GM23338 (cell line): ENCODE measurements around the gene RAD51AP2. TPM values are rescaled to one million over a fixed set of nuclear protein-coding genes. Genes with fewer than 3 reads are reported as not detected.

ENCODE experiments used
- ATAC-seq: fragments of 200-7000 bp; cut with Tn5 transposase; 3 replicates; pipeline ENCODE4 v1.9.1; 2020
- DNase-seq: peaks from one replicate; pipeline ENCODE4 v3.0.0-alpha.2; 2015; ENCODE audit warnings: low spot score
- H2AFZ ChIP-seq: fragments of 200-600 bp; sonication (generic); 2 replicates; pipeline ENCODE4 v1.8.0; 2016; ENCODE audit warnings: antibody characterized with exemption, mild to moderate bottlenecking, moderate library complexity
- H3F3A ChIP-seq: fragments of 200-600 bp; sonication (generic); replicated peaks from 2 replicates; pipeline ENCODE4 v1.8.0; 2017; ENCODE audit warnings: antibody characterized with exemption, mixed run types, low read depth
- H3K27ac ChIP-seq: fragments of 200-600 bp; sonication (generic); 2 replicates; pipeline ENCODE4 v1.6.1; 2016; ENCODE audit warnings: low read depth
- H3K27me3 ChIP-seq: fragments of 200-600 bp; sonication (generic); 2 replicates; pipeline ENCODE4 v1.8.0; 2016; ENCODE audit warnings: mild to moderate bottlenecking, mixed run types, moderate library complexity; ENCODE audit not compliant: insufficient read depth
- H3K36me3 ChIP-seq: fragments of 200-600 bp; sonication (generic); 2 replicates; pipeline ENCODE4 v1.8.0; 2016; ENCODE audit warnings: mild to moderate bottlenecking; ENCODE audit not compliant: insufficient read depth
- H3K4me1 ChIP-seq: fragments of 200-600 bp; sonication (generic); 2 replicates; pipeline ENCODE4 v1.8.0; 2016; ENCODE audit warnings: mild to moderate bottlenecking, moderate library complexity; ENCODE audit not compliant: insufficient read depth
- H3K4me2 ChIP-seq: fragments of 200-600 bp; sonication (generic); 2 replicates; pipeline ENCODE4 v1.7.1; 2017; ENCODE audit warnings: mixed run types
- H3K4me3 ChIP-seq: fragments of 200-600 bp; sonication (generic); 2 replicates; pipeline ENCODE4 v1.6.1; 2016; ENCODE audit warnings: mixed run types
- H3K79me2 ChIP-seq: fragments of 200-600 bp; sonication (generic); replicated peaks from 2 replicates; pipeline ENCODE4 v1.8.0; 2017; ENCODE audit warnings: mild to moderate bottlenecking; ENCODE audit not compliant: insufficient read depth
- H3K9me2 ChIP-seq: fragments of 200-600 bp; sonication (generic); 2 replicates; pipeline ENCODE4 v1.8.0; 2017; ENCODE audit not compliant: insufficient read depth
- H4K20me1 ChIP-seq: fragments of 200-600 bp; sonication (generic); replicated peaks from 2 replicates; pipeline ENCODE4 v1.8.0; 2017; ENCODE audit warnings: mild to moderate bottlenecking; ENCODE audit not compliant: insufficient read depth
- H3K27ac Mint-ChIP-seq: 2 replicates; pipeline ENCODE4 v1.8.0; 2020; ENCODE audit warnings: inconsistent platforms, mild to moderate bottlenecking, moderate library complexity, mixed read lengths
- H3K27me3 Mint-ChIP-seq: 3 replicates; pipeline ENCODE4 v1.8.0; 2022; ENCODE audit warnings: low read depth, mild to moderate bottlenecking, moderate library complexity, mixed read lengths, inconsistent platforms; ENCODE audit not compliant: insufficient read depth, poor library complexity
- H3K36me3 Mint-ChIP-seq: 3 replicates; pipeline ENCODE4 v1.8.0; 2021; ENCODE audit warnings: low read depth, mild to moderate bottlenecking, inconsistent platforms, moderate library complexity, mixed read lengths
- H3K4me1 Mint-ChIP-seq: 3 replicates; pipeline ENCODE4 v1.8.0; 2020; ENCODE audit warnings: mild to moderate bottlenecking, inconsistent platforms, mixed read lengths
- H3K4me3 Mint-ChIP-seq: 3 replicates; pipeline ENCODE4 v1.8.0; 2021; ENCODE audit warnings: moderate library complexity, mild to moderate bottlenecking, inconsistent platforms, mixed read lengths
- H3K9me3 Mint-ChIP-seq: 3 replicates; pipeline ENCODE4 v1.8.0; 2020; ENCODE audit warnings: moderate library complexity, mild to moderate bottlenecking, inconsistent platforms, mixed read lengths
- EZH2phosphoT487 ChIP-seq: fragments of 200-600 bp; sonication (generic); IDR thresholded peaks from one replicate; pipeline ENCODE4 v1.8.1; 2018; ENCODE audit warnings: antibody characterized with exemption; ENCODE audit not compliant: unreplicated experiment
- POLR2AphosphoS5 ChIP-seq: IDR thresholded peaks from 2 replicates; pipeline ENCODE4 v1.6.1; 2016; ENCODE audit warnings: antibody characterized with exemption, low read depth
- ZNF114 ChIP-seq: fragments of 250-450 bp; sonication (Bioruptor Pico); IDR thresholded peaks from 2 replicates; pipeline ENCODE4 v1.5.0; 2020; ENCODE audit warnings: mild to moderate bottlenecking, moderate library complexity
- polyA plus RNA-seq: library from polyadenylated mRNA; unstranded; fragments of >200 nt; fragmentation: Nextera tagmentation; extraction: Ambion mirVana; gene quantifications from 2 replicates; pipeline ENCODE4 v1.2.1, GENCODE V29; 2016
- total RNA-seq: library from RNA; depleted of rRNA; stranded (reverse); fragments of >200 nt; shearing (Covaris generic); gene quantifications from 2 replicates; pipeline ENCODE4 v1.2.3, GENCODE V29; 2014
- TF ChIP-seq, protein P1 (sequence below): fragments of 250-450 bp; sonication (Bioruptor Pico); IDR thresholded peaks from 2 replicates; pipeline ENCODE4 v1.5.0; 2020; ENCODE audit warnings: mild to moderate bottlenecking, moderate library complexity
- TF ChIP-seq, protein P2 (sequence below), 2 experiments: fragments of 200-600 bp in 1 of 2; sonication (generic) in 1 of 2; conservative IDR thresholded peaks; 2 replicates each; pipeline versions ENCODE4 v1.5.1 to v1.6.1; 2016 to 2017; ENCODE audit warnings: antibody characterized with exemption in 2 of 2, low read depth in 2 of 2, mild to moderate bottlenecking in 2 of 2, moderate library complexity in 1 of 2
- TF ChIP-seq, protein P3 (sequence below): IDR thresholded peaks from 2 replicates; pipeline ENCODE4 v1.6.1; 2016; ENCODE audit warnings: antibody characterized with exemption
- TF ChIP-seq, protein P4 (sequence below): IDR thresholded peaks from one replicate; pipeline ENCODE4 v1.6.1; 2018; ENCODE audit warnings: antibody characterized with exemption; ENCODE audit not compliant: unreplicated experiment

The RAD51AP2 gene
- total and polyA plus RNA-seq, 2 experiments from 2014 or later, result 0.16 to 0.38 TPM

DNA sequence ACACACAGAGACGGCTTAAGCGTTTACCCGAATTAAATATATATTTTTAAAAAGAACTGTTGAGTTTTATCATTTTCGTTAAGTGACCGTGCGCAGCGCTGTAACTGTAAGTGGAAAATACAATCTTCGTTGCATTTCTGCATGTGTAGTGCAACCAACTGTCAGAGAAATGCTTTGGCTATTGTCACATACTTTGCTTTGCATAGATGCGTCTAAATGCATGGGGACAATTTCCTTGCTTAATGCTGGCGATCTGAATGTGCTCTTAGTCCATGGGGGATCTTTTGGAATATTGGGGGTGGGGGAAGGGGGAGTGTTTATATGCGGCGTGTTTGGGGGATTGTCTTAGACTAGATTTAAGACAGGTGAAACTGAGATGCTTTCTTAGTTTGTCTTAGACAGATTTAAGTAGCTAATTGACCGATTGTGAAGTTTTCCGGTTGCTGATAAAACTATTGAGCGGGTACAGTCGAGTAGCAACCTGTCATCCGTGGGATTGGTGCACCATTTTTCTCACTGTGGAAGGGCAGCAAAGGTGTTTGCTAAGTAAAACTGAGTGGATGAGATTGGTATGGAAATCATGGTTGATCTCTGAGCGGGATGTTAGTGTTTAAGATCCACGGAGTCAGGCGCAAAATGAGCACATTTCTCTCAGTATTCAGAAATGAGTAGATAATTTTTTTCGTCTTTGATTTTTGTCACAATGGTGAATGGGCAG lies 22.7 kb upstream of the RAD51AP2 start (continued):
- TF ChIP-seq, protein P1, sequence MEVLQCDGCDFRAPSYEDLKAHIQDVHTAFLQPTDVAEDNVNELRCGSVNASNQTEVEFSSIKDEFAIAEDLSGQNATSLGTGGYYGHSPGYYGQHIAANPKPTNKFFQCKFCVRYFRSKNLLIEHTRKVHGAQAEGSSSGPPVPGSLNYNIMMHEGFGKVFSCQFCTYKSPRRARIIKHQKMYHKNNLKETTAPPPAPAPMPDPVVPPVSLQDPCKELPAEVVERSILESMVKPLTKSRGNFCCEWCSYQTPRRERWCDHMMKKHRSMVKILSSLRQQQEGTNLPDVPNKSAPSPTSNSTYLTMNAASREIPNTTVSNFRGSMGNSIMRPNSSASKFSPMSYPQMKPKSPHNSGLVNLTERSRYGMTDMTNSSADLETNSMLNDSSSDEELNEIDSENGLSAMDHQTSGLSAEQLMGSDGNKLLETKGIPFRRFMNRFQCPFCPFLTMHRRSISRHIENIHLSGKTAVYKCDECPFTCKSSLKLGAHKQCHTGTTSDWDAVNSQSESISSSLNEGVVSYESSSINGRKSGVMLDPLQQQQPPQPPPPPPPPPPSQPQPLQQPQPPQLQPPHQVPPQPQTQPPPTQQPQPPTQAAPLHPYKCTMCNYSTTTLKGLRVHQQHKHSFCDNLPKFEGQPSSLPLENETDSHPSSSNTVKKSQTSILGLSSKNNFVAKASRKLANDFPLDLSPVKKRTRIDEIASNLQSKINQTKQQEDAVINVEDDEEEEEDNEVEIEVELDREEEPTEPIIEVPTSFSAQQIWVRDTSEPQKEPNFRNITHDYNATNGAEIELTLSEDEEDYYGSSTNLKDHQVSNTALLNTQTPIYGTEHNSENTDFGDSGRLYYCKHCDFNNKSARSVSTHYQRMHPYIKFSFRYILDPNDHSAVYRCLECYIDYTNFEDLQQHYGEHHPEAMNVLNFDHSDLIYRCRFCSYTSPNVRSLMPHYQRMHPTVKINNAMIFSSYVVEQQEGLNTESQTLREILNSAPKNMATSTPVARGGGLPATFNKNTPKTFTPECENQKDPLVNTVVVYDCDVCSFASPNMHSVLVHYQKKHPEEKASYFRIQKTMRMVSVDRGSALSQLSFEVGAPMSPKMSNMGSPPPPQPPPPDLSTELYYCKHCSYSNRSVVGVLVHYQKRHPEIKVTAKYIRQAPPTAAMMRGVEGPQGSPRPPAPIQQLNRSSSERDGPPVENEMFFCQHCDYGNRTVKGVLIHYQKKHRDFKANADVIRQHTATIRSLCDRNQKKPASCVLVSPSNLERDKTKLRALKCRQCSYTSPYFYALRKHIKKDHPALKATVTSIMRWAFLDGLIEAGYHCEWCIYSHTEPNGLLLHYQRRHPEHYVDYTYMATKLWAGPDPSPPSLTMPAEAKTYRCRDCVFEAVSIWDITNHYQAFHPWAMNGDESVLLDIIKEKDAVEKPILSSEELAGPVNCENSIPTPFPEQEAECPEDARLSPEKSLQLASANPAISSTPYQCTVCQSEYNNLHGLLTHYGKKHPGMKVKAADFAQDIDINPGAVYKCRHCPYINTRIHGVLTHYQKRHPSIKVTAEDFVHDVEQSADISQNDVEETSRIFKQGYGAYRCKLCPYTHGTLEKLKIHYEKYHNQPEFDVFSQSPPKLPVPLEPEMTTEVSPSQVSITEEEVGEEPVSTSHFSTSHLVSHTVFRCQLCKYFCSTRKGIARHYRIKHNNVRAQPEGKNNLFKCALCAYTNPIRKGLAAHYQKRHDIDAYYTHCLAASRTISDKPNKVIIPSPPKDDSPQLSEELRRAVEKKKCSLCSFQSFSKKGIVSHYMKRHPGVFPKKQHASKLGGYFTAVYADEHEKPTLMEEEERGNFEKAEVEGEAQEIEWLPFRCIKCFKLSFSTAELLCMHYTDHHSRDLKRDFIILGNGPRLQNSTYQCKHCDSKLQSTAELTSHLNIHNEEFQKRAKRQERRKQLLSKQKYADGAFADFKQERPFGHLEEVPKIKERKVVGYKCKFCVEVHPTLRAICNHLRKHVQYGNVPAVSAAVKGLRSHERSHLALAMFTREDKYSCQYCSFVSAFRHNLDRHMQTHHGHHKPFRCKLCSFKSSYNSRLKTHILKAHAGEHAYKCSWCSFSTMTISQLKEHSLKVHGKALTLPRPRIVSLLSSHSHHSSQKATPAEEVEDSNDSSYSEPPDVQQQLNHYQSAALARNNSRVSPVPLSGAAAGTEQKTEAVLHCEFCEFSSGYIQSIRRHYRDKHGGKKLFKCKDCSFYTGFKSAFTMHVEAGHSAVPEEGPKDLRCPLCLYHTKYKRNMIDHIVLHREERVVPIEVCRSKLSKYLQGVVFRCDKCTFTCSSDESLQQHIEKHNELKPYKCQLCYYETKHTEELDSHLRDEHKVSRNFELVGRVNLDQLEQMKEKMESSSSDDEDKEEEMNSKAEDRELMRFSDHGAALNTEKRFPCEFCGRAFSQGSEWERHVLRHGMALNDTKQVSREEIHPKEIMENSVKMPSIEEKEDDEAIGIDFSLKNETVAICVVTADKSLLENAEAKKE (CRISPR knock-in tag), result no peak
- TF ChIP-seq ZNF114 (no peak), POLR2AphosphoS5 (no peak; the same call in 1 of the 2 replicates)
- TF ChIP-seq, protein P2, sequence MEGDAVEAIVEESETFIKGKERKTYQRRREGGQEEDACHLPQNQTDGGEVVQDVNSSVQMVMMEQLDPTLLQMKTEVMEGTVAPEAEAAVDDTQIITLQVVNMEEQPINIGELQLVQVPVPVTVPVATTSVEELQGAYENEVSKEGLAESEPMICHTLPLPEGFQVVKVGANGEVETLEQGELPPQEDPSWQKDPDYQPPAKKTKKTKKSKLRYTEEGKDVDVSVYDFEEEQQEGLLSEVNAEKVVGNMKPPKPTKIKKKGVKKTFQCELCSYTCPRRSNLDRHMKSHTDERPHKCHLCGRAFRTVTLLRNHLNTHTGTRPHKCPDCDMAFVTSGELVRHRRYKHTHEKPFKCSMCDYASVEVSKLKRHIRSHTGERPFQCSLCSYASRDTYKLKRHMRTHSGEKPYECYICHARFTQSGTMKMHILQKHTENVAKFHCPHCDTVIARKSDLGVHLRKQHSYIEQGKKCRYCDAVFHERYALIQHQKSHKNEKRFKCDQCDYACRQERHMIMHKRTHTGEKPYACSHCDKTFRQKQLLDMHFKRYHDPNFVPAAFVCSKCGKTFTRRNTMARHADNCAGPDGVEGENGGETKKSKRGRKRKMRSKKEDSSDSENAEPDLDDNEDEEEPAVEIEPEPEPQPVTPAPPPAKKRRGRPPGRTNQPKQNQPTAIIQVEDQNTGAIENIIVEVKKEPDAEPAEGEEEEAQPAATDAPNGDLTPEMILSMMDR (conservative IDR thresholded peaks at IDR 0.05; ENCODE audit: low read depth in 2 of 2), result no peak

DNA sequence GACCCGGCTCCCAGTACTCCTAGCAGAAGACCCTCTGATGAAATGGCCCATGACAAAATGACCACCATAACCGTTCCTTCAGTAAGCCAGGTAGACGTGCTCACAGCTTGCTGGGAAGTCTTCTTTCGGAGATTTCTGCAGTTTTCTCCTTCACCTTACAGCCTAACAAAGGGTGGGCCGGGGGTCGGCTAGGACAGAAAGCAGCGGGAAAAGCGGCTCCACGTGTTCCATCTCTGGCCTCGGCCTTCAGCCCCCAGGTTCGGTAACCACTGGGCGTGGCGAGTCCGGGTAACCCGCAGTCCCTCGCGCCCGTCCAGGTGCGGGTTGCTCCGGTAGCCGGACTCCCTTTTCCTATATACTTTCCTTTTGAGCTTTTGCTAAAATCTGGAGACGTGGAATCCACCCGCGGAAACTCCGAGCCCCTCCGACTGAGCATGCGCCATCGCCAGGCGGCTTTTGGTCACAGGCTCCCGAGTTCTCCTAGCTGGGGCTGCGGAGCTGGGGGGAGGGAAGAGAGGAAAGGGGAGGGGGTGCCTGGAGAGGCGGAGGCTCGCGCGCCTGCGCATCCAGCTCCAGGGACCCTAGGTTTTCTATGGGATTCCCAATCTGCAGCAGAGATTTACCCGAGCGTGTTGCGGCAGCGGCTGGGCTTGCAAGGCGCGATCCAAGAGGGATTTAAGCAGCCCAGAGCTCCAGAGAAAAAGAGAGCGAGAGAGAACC lies 22.0 kb upstream of the RAD51AP2 start, which contains the start of gene VSNL1:
Gene VSNL1 (plus strand): TSS at position 604 of the 720 bp plus-strand sequence. CDS start 51,379 bp downstream, outside the sequence.
- H3K27ac ChIP-seq, result peak within 1 kb of the TSS; percentile 93
- H3K36me3 ChIP-seq, result no peaks in the 10 kb centered on the region
- H3K9me2 ChIP-seq, result no peaks in the 10 kb centered on the region
- H3K27me3 ChIP-seq, result peaks cover 13% of the 10 kb centered on the region
- H3K4me1 ChIP-seq, result peaks cover 28% of the 10 kb centered on the region
- peak; percentile 63 for ATAC-seq
- Mint-ChIP-seq H3K4me3 (peak within 1 kb of the TSS; percentile 93), H3K9me3 (no peaks in the 10 kb centered on the region; the same call in 2 of the 3 replicates), H3K36me3 (no peaks in the 10 kb centered on the region), H3K27me3 (peaks cover 16% of the 10 kb centered on the region), H3K27ac (peak within 1 kb of the TSS; percentile 97), H3K4me1 (peaks cover 31% of the 10 kb centered on the region)
- H3K79me2 ChIP-seq, result peaks cover 34% of the 10 kb centered on the region
- peak within 1 kb of the TSS; percentile 82 for H3K4me3 ChIP-seq
- no peaks in the 10 kb centered on the region for H4K20me1 ChIP-seq
- H2AFZ ChIP-seq, result no peak within 1 kb of the TSS
- peak within 1 kb of the TSS; percentile 82 for H3K4me2 ChIP-seq
- DNase-seq, result peak; percentile 96
- peaks cover 13% of the 10 kb centered on the region for H3F3A ChIP-seq
- TF ChIP-seq, protein P3, sequence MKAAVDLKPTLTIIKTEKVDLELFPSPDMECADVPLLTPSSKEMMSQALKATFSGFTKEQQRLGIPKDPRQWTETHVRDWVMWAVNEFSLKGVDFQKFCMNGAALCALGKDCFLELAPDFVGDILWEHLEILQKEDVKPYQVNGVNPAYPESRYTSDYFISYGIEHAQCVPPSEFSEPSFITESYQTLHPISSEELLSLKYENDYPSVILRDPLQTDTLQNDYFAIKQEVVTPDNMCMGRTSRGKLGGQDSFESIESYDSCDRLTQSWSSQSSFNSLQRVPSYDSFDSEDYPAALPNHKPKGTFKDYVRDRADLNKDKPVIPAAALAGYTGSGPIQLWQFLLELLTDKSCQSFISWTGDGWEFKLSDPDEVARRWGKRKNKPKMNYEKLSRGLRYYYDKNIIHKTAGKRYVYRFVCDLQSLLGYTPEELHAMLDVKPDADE, result no peak
- TF ChIP-seq, protein P2 (conservative IDR thresholded peaks at IDR 0.05; ENCODE audit: low read depth in 2 of 2), result 0 out of 4 replicates have a peak, but pooled peaks of 1 of the 2 experiments have one; percentile 6
- TF ChIP-seq, protein P4, sequence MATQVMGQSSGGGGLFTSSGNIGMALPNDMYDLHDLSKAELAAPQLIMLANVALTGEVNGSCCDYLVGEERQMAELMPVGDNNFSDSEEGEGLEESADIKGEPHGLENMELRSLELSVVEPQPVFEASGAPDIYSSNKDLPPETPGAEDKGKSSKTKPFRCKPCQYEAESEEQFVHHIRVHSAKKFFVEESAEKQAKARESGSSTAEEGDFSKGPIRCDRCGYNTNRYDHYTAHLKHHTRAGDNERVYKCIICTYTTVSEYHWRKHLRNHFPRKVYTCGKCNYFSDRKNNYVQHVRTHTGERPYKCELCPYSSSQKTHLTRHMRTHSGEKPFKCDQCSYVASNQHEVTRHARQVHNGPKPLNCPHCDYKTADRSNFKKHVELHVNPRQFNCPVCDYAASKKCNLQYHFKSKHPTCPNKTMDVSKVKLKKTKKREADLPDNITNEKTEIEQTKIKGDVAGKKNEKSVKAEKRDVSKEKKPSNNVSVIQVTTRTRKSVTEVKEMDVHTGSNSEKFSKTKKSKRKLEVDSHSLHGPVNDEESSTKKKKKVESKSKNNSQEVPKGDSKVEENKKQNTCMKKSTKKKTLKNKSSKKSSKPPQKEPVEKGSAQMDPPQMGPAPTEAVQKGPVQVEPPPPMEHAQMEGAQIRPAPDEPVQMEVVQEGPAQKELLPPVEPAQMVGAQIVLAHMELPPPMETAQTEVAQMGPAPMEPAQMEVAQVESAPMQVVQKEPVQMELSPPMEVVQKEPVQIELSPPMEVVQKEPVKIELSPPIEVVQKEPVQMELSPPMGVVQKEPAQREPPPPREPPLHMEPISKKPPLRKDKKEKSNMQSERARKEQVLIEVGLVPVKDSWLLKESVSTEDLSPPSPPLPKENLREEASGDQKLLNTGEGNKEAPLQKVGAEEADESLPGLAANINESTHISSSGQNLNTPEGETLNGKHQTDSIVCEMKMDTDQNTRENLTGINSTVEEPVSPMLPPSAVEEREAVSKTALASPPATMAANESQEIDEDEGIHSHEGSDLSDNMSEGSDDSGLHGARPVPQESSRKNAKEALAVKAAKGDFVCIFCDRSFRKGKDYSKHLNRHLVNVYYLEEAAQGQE, result no peak
- no peak for TF ChIP-seq EZH2phosphoT487
